Astrocyte (in vitro differentiated cells and primary cell): ENCODE results near the gene PCDHA4.

Experiments
- EZH2 ChIP-seq: IDR thresholded peaks from 2 replicates; pipeline ENCODE4 v1.6.1; 2012; ENCODE audit warnings: mild to moderate bottlenecking, low read length, inconsistent platforms; ENCODE audit not compliant: insufficient read depth
- TF ChIP-seq, protein P1 (sequence below): IDR thresholded peaks from 2 replicates; pipeline ENCODE4 v1.5.1; 2011; ENCODE audit warnings: low read depth, mild to moderate bottlenecking, inconsistent platforms, low read length, moderate library complexity; ENCODE audit not compliant: insufficient read depth

DNA sequence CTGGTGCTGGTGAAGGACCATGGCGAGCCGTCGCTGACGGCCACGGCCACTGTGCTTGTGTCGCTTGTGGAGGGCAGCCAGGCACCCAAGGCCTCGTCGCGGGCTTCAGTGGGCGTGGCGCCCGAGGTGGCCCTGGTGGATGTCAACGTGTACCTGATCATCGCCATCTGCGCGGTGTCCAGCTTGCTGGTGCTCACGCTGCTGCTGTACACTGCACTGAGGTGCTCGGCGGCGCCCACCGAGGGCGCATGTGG, 51.0 kb downstream of the PCDHA4 start:
- TF ChIP-seq, protein P1, sequence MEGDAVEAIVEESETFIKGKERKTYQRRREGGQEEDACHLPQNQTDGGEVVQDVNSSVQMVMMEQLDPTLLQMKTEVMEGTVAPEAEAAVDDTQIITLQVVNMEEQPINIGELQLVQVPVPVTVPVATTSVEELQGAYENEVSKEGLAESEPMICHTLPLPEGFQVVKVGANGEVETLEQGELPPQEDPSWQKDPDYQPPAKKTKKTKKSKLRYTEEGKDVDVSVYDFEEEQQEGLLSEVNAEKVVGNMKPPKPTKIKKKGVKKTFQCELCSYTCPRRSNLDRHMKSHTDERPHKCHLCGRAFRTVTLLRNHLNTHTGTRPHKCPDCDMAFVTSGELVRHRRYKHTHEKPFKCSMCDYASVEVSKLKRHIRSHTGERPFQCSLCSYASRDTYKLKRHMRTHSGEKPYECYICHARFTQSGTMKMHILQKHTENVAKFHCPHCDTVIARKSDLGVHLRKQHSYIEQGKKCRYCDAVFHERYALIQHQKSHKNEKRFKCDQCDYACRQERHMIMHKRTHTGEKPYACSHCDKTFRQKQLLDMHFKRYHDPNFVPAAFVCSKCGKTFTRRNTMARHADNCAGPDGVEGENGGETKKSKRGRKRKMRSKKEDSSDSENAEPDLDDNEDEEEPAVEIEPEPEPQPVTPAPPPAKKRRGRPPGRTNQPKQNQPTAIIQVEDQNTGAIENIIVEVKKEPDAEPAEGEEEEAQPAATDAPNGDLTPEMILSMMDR: no peak
- TF ChIP-seq EZH2: no peak
